Fibroblast of mammary gland (primary cell): ENCODE results near the gene OPCML.

Experiments
- DNase-seq: peaks from one replicate; pipeline ENCODE4 v3.0.0-alpha.2; 2010; ENCODE audit warnings: low read depth
- H3K4me3 ChIP-seq: 2 replicates; pipeline ENCODE4 v1.5.1; 2011; ENCODE audit warnings: low read depth, mild to moderate bottlenecking, low read length, moderate library complexity; ENCODE audit not compliant: control insufficient read depth
- TF ChIP-seq, protein P1 (sequence below): conservative IDR thresholded peaks from 2 replicates; pipeline ENCODE4 v1.5.1; 2011; ENCODE audit warnings: low read depth, low read length, inconsistent platforms; ENCODE audit not compliant: control insufficient read depth, insufficient read depth

Gene OPCML

DNA sequence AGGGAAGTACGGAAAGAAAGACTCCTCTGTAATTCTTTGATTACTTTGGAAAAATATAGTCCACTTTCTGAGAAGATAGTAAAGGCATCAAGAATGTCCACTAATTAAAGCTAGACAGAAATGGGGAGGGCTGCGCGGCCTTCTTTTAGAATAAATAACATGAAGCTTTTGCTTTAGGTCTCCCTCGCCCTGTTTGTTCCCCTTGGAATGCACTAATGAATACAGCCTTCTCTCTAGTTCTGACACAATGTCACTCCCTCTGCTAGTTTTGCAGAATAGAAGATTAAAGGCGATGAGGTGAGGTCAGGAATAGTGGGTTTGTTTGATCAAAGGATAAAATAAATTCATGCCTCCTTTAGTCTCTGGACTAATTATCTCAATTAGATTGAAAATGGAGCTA is 543.9 kb downstream of the OPCML start:
- DNase-seq = no peak
- no peak overlapping the region for H3K4me3 ChIP-seq
- TF ChIP-seq, protein P1, sequence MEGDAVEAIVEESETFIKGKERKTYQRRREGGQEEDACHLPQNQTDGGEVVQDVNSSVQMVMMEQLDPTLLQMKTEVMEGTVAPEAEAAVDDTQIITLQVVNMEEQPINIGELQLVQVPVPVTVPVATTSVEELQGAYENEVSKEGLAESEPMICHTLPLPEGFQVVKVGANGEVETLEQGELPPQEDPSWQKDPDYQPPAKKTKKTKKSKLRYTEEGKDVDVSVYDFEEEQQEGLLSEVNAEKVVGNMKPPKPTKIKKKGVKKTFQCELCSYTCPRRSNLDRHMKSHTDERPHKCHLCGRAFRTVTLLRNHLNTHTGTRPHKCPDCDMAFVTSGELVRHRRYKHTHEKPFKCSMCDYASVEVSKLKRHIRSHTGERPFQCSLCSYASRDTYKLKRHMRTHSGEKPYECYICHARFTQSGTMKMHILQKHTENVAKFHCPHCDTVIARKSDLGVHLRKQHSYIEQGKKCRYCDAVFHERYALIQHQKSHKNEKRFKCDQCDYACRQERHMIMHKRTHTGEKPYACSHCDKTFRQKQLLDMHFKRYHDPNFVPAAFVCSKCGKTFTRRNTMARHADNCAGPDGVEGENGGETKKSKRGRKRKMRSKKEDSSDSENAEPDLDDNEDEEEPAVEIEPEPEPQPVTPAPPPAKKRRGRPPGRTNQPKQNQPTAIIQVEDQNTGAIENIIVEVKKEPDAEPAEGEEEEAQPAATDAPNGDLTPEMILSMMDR = no peak

DNA sequence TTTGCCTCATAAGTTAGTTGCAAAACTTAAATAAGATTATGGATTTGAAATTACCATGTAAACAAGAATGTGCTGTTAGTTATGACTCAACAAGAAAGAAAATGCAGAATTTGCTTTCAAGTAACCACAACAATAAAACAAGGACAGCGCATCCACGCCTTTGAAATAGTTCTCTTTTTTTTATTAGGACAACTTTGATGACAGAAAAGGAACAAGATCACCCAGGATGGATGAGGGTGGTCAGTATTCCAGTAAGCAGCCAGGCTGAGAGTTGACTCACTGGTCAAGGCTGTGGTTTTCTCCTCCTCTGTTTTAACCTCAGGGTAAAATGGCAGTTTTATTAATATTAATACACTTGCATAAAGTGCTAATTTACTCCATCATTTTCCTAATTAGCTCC is 544.4 kb downstream of the OPCML start:
- no peak overlapping the region for H3K4me3 ChIP-seq
- no peak for DNase-seq
- TF ChIP-seq, protein P1 = no peak

DNA sequence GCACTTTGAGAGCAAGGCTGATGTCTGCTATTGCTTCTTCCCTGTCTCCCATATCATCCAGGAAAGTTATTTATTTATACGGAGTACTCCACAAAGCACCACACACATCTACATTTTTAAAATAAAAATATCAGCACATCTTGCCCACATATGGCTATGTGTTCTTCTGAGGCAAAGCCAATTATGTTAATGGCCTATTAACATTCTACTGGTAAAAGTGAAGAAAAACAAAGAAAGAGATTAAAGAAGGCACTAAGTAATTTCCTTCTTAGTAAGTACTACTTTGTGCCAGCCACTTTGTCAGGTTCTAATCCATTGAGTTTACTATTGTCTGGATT is 548.7 kb downstream of the OPCML start:
- DNase-seq = no peak
- H3K4me3 ChIP-seq = no peak overlapping the region
- TF ChIP-seq, protein P1 = no peak

DNA sequence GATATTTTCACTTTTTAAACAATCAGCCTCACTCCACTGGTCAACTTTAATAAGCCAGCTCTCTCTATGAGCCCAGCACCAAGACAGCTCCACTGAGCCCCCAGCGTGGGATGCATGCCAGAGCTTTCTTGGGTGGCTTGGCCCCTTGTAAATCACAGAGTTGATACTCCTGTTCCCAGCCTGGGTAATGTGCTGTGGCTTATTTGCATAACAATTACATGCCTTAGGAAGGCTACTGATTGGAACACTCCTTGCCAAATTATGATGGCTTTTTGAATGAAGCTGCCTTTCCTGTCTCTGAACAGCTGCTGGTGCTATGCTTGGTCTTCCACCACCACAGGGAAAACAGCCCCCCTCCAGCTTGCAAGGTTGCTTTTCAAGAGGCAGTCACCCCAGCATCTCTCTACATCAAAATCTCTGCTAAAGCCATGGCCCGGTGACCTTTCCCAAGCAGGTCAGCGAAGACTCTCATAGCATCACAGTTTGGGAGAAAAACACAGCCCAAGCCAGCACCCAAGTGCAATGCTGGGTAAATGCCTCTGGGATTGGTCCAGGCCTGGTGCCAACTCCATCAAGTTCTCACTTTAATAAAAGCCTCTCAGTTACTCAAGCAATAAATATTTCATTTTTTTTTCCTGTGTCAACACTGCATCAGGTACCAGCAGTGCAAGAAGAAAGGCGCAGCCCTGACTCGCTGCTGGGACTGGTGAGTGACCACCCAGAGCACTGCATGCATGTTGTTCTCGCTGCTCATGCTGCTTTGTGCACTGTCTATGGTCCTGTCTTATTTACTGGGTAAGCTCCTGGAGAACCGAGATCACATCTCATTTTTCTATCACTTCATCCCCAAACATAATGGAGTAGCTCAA is 549.3 kb downstream of the OPCML start:
- no peak overlapping the region for H3K4me3 ChIP-seq
- DNase-seq = no peak
- TF ChIP-seq, protein P1 = no peak

DNA sequence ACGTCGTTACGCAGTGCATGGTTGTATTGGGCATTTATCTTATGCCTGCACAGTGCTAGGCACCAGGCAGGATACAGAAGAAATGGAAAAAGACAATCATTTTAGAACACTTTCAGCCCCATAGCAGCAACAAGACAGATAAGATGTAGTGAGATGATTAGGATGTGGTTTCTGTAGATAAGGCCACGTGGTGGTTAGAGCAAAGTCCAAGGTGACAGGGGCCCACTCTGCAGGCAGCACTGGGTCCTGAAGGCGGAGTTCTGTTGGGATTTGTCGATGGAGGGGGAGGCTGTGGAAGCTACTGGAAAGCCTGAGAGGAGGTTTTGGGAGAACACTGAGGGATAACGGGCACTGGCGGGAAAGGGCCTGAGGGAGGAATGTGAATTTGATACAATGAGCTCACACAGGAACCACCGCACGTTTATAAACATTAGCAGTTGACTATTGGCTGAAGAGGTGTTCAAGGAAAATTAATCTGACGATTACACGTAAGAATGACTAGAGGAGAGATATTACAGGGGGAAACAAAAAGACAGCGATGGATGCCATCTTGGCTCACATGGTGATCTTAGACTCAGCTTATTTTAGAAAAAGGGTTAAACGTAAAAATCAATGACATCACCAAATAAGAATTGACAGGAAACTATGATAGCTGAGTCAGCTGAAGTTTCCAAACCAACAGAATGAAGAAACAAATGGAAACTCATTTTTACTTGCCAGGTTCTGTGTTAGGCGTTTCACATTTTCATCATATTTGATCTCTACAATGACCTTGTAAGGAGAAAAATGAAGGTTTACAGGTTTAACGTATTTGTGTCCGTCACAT is 551.0 kb downstream of the OPCML start:
- DNase-seq = no peak
- TF ChIP-seq, protein P1 = no peak
- H3K4me3 ChIP-seq = no peak overlapping the region

DNA sequence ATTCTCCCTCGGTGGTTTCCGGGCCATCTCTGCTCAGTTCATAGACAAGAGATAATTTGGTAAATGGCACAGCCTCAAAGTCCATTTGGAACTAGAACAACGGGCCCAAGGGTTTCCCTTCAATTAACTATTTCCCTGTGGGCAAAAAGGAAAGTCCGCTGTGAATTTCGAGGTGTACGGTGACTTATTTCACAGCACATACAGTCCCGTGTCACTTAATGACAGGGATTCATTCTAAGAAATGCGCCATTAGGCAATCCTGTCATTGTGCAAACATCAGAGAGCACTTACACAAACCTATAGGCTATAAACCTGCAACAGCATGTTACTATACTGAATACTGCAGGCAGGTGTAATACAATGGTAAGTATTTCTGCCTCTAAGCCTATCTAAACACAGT is 551.6 kb downstream of the OPCML start:
- no peak for DNase-seq
- TF ChIP-seq, protein P1 = no peak
- no peak overlapping the region for H3K4me3 ChIP-seq
